HG03045 (cell line): ENCODE results near the gene COL25A1.
"Not testable (repeated sequence)": the region's sequence is repeated elsewhere in the genome, so short reads cannot be mapped to it uniquely, and the experiment has no call there.

ENCODE experiments used
- ATAC-seq: cut with Tn5 transposase; IDR thresholded peaks from one replicate; pipeline ENCODE4 v1.9.1; 2021; ENCODE audit warnings: mild to moderate bottlenecking, moderate library complexity; ENCODE audit not compliant: unreplicated experiment

Gene COL25A1

GRCh38 chr4:109174224-109174953 lies 128.1 kb downstream of the COL25A1 start:
- ATAC-seq: no peak

- ATAC-seq: no peak
Measured at GRCh38 chr4:109172301-109172700, 130.2 kb downstream of the COL25A1 start.

DNA sequence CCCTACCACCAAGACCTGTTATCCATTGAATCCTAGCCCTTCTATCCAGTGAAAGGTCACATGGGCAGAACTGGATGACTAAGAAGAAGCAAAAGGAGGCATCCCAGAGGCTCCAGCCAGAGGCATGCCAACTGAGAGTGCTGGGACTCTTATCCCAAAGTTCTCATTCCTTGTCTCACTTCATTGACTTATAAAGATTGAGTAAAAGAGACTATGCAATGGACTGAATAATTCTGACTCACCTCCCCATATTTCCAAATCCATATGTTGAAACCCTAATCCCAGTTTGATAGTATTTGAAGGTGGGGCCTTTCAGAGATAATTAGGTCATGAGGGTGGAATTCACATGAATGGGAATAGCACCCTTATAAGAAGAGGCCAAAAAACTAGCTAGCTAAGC lies 131.4 kb downstream of the COL25A1 start:
- ATAC-seq: no peak

- ATAC-seq: no peak
Measured at GRCh38 chr4:109169170-109169569, 133.3 kb downstream of the COL25A1 start.

- ATAC-seq: no peak
Measured at GRCh38 chr4:109166586-109166985, 135.9 kb downstream of the COL25A1 start.

GRCh38 chr4:109166126-109166525 lies 136.3 kb downstream of the COL25A1 start:
- no peak for ATAC-seq

GRCh38 chr4:109164011-109164410 lies 138.4 kb downstream of the COL25A1 start:
- no peak for ATAC-seq

DNA sequence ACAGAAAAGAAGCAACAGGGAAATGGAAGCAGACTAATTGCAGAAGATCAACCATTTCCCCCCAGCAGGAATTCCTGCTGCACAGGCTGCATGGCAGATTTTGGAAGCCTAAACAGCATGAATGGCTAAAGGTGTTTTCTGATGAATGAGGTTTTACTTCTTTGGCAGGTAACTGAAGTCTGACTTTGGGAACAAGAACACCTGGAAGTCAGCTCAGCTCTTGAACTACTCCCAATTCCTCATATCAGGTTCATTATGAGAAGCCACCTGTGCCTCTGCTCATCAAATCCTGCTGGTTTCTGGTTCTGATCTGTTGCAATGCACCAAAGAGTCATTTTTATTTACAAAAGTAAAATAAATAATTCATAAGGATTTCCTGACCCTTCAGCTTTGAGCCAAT lies 139.0 kb downstream of the COL25A1 start:
- no peak for ATAC-seq

DNA sequence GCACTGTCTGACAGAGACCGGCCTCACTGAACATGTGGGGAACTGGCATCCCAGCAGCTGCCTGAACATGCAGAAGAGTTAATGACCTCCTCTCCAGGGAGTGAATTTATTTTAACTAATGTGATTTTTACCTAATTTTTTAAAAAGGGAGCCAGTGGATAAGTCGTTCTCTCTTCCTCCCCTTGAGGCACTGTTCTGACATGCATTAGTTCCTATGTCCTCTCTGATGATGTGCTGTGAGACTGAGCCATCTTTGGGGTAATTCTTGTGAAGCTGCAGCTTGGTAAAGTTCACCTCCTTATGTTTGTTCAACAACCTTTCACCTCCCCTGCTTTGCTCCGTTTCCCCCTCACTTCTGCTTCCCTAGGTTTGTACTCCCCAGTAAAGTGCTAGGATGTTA lies 139.7 kb downstream of the COL25A1 start:
- ATAC-seq: no peak

GRCh38 chr4:109160494-109160893 lies 142.0 kb downstream of the COL25A1 start:
- no peak for ATAC-seq

GRCh38 chr4:109157696-109158095 lies 144.8 kb downstream of the COL25A1 start:
- ATAC-seq: no peak

DNA sequence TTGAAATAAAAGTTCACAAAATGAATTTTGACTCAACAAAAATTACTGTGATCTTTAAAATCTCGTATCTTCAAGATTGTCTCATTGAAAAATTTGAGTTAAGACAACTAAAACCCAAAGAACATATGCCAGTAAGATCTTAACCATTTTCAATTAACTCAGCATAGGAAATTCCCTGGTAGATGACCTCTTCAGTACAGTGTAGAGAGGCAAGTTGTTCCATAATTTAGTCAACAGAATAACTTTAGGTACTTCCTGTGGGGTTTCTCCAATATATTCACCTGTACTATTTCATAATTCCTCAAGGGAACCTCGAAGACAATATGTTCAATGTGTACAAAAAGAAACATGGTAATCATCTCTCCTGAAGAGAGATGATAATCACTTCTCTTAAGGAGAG lies 145.3 kb downstream of the COL25A1 start:
- ATAC-seq: no peak

DNA sequence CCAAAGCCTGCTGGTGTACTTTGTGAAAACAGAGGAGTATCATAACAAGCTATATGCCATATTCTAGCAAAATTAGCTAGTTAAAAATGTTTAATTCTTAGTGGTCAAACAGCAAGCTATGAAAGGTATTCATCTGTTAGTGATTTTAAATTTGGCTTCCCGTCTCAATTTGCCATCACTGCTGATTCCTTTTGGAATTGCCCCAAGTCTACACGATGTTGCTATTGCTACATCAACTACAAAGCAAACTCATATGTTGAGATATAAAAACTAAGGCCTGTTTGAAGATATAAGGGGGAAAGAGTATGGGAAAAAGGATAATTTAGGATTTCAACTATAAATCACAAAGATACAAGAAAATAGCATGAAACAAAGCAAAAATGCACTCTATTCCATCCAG lies 146.1 kb downstream of the COL25A1 start:
- ATAC-seq: no peak

DNA sequence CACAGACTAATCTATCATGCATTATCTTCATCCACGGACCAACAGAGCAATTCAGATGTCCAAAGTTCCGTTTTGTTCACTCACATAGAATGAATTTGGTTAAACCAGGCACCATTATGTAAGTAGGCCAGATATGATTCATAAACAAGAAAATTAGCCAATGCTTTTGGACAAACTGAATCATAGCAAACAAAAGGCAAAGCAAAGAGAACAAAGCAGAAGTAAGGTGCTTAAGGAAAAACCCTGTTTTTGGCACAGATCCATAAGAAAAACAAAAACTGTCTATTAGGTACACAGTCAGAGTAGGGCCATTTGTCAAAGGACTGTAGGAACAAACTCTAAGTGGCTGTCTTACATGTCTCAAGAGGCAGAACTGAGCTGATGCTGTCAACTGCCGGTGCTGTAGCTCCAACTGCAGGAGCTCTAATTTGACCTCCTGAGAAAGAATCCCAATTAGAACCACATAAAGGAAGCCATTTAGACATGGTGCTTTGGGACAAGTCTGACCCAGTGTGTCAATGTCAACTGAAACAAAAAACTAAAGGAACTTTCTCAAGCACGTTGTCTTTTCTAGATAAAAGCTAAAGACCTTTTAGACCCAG lies 146.7 kb downstream of the COL25A1 start:
- no peak for ATAC-seq

GRCh38 chr4:109155084-109155483 lies 147.4 kb downstream of the COL25A1 start:
- no peak for ATAC-seq

DNA sequence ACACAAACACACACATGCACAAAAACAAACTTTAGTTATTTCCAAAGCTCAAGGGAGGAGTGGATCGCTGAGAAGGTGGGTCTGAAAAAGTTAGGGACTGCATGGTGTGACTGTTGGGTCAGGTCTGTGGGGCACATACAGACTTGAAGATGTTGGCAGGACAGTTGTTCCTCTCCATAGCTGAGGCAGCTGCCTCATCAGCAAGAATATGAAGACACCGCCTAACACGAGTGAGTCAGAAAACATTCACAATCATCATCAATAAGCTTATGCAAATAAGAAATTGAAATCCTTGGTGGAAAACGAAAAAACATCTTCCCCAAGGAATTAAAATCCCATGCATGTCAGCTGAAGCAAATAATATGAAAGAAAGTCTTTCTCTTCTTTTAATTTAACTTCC lies 148.0 kb downstream of the COL25A1 start:
- no peak for ATAC-seq

DNA sequence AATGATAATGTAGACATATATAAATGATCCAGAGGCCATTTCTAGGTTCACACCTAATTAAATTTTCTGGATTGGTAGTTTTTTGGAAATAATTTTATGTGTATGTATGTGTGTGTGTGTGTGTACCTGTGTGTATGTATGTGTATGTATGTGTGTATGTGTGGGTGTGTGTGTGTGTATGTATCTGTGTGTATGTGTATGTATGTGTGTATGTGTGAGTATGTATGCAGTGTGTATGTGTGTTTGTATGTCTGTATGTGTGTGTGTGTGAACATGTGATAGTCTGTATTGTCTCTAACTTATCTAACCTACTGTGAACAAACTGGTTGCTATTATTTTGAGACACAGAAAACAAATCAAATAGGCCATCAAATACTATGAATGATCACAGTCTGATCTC lies 152.6 kb downstream of the COL25A1 start:
- ATAC-seq: no peak

DNA sequence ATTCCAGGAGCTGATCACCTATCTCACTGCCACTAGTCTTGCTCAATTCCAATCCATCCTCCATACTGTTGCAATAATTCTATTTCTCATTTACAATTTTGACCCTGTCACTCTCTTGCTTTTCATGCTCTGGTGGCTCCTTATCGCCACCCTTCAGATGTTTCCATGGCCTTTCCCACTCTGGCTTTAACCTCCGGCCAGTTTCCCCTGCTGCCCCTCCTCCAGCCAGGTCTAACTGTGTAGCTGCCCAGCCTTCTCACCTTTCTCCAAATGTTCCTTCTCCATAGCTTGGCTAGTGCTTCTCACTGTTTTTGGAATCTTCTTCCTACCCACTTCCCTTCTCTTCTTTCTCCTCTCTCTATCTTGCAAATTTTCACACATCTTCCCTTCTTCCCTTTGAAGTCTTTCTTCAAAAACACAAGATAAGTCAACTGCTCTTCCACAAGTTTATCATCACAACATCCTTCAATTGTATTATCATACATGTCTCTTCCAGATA lies 153.8 kb downstream of the COL25A1 start:
- ATAC-seq: no peak

DNA sequence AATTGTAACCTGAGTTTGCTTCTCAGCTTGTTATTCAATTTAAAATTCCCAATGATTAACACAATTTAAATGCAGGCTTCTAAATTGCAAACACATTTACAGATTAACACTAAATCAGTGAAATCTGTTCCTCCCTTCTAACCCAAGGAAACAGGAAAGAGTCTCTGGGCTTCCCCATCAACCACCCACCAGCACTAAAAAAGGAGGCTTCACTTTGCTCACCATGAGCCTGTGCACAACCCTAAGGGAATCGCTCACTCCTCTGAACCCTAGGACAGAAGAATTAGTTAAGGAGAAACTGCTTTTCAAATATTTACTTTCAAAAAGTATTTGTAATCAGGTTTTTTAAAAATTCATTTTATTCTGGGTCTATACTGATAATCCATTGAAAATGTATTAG lies 155.3 kb downstream of the COL25A1 start:
- no peak for ATAC-seq

DNA sequence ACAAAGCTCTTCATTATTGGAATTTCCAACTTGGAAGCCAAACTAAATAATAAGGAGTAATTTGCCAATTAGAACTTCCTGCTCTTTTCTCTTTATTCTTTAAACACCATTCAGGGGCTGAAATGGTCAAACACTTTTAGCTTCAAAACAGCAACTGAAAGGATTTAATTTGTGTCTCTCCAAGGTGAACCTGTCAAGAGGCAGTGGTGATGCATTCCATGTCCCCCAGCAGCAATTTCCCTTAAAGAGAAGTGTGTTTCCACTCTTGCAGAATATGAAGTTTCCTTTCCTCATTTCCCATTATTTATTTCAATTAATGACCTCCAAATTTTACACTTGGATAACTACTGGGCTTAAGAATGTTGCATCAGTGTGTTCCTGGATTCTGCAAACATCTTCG lies 156.0 kb downstream of the COL25A1 start:
- no peak for ATAC-seq

DNA sequence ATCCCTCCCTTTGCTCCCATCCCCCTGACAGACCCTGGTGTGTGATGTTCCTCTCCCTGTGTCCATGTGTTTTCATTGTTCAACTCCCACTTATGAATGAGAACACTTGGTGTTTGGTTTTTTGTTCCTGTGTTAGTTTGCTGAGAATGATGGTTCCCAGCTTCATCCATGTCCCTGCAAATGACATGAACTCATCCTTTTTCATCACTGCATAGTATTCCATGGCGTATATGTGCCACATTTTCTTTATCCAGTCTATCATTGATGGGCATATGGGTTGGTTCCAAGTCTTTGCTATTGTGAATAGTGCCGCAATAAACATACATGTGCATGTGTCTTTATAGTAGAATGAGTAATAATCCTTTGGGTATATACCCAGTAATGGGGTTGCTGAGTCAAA lies 164.3 kb downstream of the COL25A1 start:
- ATAC-seq: not testable (repeated sequence)

GRCh38 chr4:109134921-109135320 lies 167.5 kb downstream of the COL25A1 start:
- no peak for ATAC-seq

- no peak for ATAC-seq
Measured at GRCh38 chr4:109134268-109134667, 168.2 kb downstream of the COL25A1 start.
